ENCODE data around the gene P3H3.

The P3H3 gene

GRCh38 chr12:6872073-6873048 lies 44.2 kb downstream of the P3H3 start (continued):
- TF ChIP-seq BCL6B (tag by site-specific recombination; IDR thresholded peaks at IDR 0.05) (no peak), SP2 (tag by site-specific recombination; IDR thresholded peaks at IDR 0.05) (peak; percentile 35; the same call in 1 of the 2 replicates), ZNF561 (tag by site-specific recombination; IDR thresholded peaks at IDR 0.05; ENCODE audit: borderline replicate concordance) (peak; percentile 57), KLF7 (tag by site-specific recombination; IDR thresholded peaks at IDR 0.05; ENCODE audit: borderline replicate concordance) (0 out of 2 replicates have a peak, but pooled peaks have one; percentile 59), ZNF24 (tag by site-specific recombination; IDR thresholded peaks at IDR 0.05) (peak; percentile 63), PATZ1 (tag by site-specific recombination; IDR thresholded peaks at IDR 0.05) (peak; percentile 99), EGR2 (tag by site-specific recombination; IDR thresholded peaks at IDR 0.05; ENCODE audit: low read depth) (peak; percentile 25; the same call in 1 of the 2 replicates), ZNF629 (tag by site-specific recombination; IDR thresholded peaks at IDR 0.05) (peak; percentile 43), ZNF639 (tag by site-specific recombination; IDR thresholded peaks at IDR 0.05) (peak; percentile 63; the same call in 1 of the 2 replicates), HOXC10 (CRISPR knock-in tag; IDR thresholded peaks at IDR 0.05) (0 out of 2 replicates have a peak, but pooled peaks have one; percentile 30), KLF16 (tag by site-specific recombination; IDR thresholded peaks at IDR 0.05) (peak; percentile 94), ZBTB11 (tag by site-specific recombination; conservative IDR thresholded peaks at IDR 0.05; ENCODE audit: low read depth) (no peak)

GRCh38 chr12:6873094-6874014 lies 45.1 kb downstream of the P3H3 start, which contains the start of gene SPSB2:
Gene SPSB2, minus strand, starts transcription at chr12:6873303. Its CDS starts 402 bp downstream, at chr12:6872901.
- peaks cover 4 to 42% of the 10 kb centered on the region in 2 experiments; a peak in 2 of 3 replicates for H3K36me3 ChIP-seq (ENCODE audit: control insufficient read depth in 2 of 2, insufficient read depth in 1 of 2, low read length in 2 of 2)
- H3K4me1 ChIP-seq (ENCODE audit: control insufficient read depth, insufficient read depth, low read length): peaks cover 2% of the 10 kb centered on the region; the same call in 1 of the 2 replicates
- H3K4me3 ChIP-seq (ENCODE audit: low read depth, low read length): peak within 1 kb of the TSS; percentile 67
- peak within 1 kb of the TSS; percentile 54; the same call in 1 of the 2 replicates for H3K27ac ChIP-seq (ENCODE audit: extremely low read depth, low read depth, low read length)
- H3K9me3 ChIP-seq (ENCODE audit: control insufficient read depth, insufficient read depth, low read depth, low read length): no peaks in the 10 kb centered on the region
- POLR2A ChIA-PET: interaction anchor here (0.5 to 3.7 kb wide), 32 partner anchors 9 to 339 kb away, joined by 3 to 88 read pairs (median 5); partner anchors contain the start of genes ATN1, C12orf57, CDCA3 and COPS7A
- CTCF ChIA-PET: interaction anchor here (0.5 to 5.3 kb wide), 35 partner anchors 8 to 503 kb away, joined by 3 to 71 read pairs (median 5); partner anchors contain the start of genes ATN1, C12orf57, C1RL and CDCA3
- TF ChIP-seq ZNF248 (tag by site-specific recombination; IDR thresholded peaks at IDR 0.05) (no peak), ZNF423 (tag by site-specific recombination; IDR thresholded peaks at IDR 0.05) (no peak), ZNF473 (tag by site-specific recombination; IDR thresholded peaks at IDR 0.05) (no peak), ZNF202 (tag by site-specific recombination; IDR thresholded peaks at IDR 0.05; ENCODE audit: borderline replicate concordance) (no peak), ZNF785 (tag by site-specific recombination; IDR thresholded peaks at IDR 0.05) (no peak), ZNF114 (tag by site-specific recombination; IDR thresholded peaks at IDR 0.05) (no peak), ZNF416 (tag by site-specific recombination; IDR thresholded peaks at IDR 0.05) (no peak), ZNF155 (tag by site-specific recombination; IDR thresholded peaks at IDR 0.05) (no peak), WT1 (tag by site-specific recombination; IDR thresholded peaks at IDR 0.05) (0 out of 2 replicates have a peak, but pooled peaks have one; percentile 17), ZSCAN5A (tag by site-specific recombination; IDR thresholded peaks at IDR 0.05) (no peak), IKZF3 (tag by site-specific recombination; IDR thresholded peaks at IDR 0.05) (no peak)
